HG03066 (cell line): Measurements from ENCODE around the gene DEFB132.
"Not testable (repeated sequence)": the region's sequence is repeated elsewhere in the genome, so short reads cannot be mapped to it uniquely, and the experiment has no call there.

ENCODE experiments used
- ATAC-seq: cut with Tn5 transposase; IDR thresholded peaks from one replicate; pipeline ENCODE4 v1.9.1; 2021; ENCODE audit warnings: low read depth; ENCODE audit not compliant: unreplicated experiment

Gene DEFB132

GRCh38 chr20:257419-257818 lies at the start of gene DEFB132:
DEFB132 (plus strand) TSS chr20:257724; CDS start chr20:257779, 55 bp downstream.
- no peak for ATAC-seq

- no peak for ATAC-seq
Observed at GRCh38 chr20:208942-209566, 48.5 kb upstream of the DEFB132 start.

- no peak for ATAC-seq
Observed at GRCh38 chr20:210809-211502, 46.6 kb upstream of the DEFB132 start.

- ATAC-seq = no peak
Observed at GRCh38 chr20:214383-214782, 43.1 kb upstream of the DEFB132 start.

GRCh38 chr20:215796-216195 lies 41.7 kb upstream of the DEFB132 start:
- ATAC-seq = no peak

- no peak for ATAC-seq
Observed at GRCh38 chr20:217266-217665, 40.3 kb upstream of the DEFB132 start.

DNA sequence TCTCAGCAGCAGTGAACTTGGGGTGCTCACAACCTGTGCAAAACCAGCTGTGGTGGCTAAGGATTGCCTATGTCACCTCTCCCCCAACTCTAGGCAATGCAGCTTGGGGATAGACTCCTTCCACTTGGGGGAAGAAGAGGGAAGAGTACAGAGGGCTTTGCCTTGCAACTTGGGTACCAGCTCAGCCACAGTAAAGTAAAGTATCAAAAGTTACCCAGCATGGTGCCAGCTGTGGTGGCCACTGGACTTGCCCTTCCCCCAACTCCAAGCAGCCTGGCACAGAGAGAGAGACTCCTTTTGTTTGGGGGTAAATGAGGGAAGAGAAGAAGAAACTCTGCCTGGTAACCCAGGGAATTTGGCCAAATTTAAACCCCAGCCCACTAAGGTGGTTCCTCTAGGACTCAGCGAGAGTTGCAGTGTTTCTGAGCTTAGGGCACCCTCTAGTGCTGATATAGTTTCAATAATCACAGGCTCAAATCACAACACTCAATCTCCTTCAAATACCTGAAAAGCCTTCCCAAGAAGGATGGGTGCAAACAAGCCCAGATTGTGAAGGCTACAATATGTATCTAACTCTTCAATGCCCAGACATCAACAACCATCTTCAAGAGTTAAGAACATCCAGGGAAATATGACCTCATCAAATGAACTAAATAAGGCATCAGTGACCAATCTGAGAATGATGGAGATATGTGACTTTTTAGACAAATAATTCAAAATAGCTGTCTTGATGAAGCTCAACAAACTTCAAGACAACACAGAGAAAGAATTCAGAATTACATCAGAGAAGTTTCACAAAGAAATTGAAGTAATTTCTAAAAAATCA lies 38.0 kb upstream of the DEFB132 start:
- ATAC-seq = no peak

DNA sequence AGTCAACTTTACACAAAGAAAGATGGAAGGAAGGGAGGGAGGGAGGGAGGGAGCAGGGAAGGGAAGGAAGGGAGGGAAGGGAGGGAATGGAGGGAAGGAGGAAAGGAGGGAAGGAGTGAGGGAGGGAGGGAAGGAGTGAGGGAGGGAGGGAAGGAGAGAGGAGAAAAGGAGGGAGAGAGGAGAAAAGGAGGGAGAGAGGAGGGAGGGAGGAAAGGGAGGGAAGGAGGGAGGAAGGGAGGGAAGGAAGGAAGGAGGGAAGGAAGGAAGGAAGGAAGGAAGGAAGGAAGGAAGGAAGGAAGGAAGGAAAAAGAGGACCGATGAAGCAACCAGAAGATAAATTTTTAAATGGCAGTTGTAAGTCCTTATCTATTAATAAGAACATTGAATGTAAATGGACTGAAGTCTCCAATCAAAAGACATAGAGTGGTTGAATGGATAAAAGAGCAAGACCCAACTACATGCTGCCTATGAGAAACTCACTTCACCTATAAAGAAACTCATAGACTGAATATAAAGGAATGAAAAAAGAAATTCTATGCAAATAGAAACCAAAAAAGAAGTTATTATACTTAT lies 36.2 kb upstream of the DEFB132 start:
- no peak for ATAC-seq

DNA sequence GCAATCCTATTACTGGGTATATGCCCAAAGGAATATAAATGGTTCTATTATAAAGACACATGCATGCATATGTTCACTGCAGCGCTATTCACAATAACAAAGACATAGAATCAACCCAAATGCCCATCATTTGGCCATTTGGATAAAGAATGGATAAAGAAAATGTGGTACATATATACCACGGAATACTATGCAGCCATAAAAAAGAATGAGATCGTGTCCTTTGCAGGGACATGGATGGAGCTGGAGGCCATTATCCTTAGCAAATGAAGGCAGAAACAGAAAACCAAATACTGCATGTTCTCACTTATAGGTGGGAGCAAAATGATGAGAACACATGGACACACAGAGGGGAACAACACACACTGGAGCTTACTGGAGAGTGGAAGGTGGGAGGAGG lies 31.6 kb upstream of the DEFB132 start:
- not testable (repeated sequence) for ATAC-seq

GRCh38 chr20:226958-227357 lies 30.6 kb upstream of the DEFB132 start, which contains the start of gene DEFB129:
DEFB129 (plus strand) TSS chr20:227258; CDS start chr20:227289, 31 bp downstream.
- ATAC-seq = no peak

DNA sequence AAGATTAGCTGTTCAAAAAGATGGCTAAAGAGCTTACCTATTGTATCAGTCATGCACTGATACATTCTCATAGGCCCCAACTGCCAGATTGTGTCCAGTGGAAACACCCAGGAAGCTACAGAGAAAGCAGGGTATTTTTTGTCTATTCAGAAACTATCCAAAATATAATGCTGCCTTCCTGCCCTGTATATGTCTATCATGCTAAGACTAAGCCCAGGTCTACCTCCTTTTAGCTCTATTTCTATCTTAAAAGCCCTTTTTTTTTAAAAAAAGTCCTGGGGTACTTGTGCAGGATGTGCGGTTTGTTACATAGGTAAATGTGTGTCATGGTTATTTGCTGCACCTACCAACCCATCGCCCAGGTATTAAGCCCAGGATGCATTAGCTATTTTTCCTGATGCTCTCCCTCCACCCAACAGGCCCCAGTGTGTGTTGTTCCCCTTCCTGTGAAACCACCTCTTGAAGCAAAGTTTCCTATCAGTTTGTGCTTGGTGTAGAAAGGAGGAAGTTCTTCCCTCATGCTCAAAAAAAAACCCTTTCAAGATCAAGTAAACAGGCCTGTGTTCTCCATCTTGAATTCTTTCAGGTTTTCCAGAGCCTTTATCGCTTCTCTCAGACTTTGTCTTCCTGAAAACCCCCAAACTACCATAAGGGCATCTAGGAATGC lies 30.0 kb upstream of the DEFB132 start:
- no peak for ATAC-seq

DNA sequence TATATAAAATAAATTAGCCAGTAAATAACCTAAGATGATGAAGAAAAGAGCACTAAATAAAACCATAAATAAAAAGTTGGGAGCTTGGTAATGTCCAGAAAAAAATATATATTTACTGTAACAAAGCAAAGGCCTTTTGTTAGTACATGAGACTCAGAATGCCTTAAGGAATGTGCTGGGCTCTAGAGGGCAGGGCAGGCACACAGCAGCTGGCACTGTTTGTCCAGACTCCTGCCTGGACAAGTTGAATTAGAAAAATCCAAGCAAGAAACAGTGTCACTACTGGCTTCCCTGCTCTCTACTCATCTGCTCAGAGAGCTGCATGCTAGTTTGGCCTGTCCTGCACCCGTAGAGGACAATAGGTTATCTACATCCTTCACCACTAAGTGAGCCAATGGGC lies 21.6 kb upstream of the DEFB132 start:
- no peak for ATAC-seq

GRCh38 chr20:237489-237888 lies 20.0 kb upstream of the DEFB132 start:
- no peak for ATAC-seq

DNA sequence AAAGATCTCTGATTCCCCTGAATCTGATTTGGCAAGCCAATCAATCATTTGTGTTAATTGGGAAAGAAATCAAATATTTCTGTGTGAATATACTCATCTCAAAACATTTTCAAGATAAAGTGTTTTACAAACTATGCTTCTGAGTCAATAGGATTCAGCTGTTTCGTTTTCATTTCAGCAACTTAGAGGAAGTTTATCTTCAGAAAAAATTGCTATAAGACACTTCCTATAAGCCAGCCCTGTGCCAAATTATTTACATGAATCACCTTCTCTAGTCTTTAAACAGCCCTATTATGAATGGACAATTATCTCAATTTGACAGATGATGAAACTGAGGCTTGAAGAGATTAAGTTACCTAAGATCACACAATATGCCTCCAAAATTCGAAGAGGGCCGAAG lies 19.6 kb upstream of the DEFB132 start:
- no peak for ATAC-seq

GRCh38 chr20:242905-243304 lies 14.6 kb upstream of the DEFB132 start:
- ATAC-seq = no peak

- ATAC-seq = no peak
Observed at GRCh38 chr20:251354-251753, 6.2 kb upstream of the DEFB132 start.

- ATAC-seq = no peak
Observed at GRCh38 chr20:252801-253200, 4.7 kb upstream of the DEFB132 start.

DNA sequence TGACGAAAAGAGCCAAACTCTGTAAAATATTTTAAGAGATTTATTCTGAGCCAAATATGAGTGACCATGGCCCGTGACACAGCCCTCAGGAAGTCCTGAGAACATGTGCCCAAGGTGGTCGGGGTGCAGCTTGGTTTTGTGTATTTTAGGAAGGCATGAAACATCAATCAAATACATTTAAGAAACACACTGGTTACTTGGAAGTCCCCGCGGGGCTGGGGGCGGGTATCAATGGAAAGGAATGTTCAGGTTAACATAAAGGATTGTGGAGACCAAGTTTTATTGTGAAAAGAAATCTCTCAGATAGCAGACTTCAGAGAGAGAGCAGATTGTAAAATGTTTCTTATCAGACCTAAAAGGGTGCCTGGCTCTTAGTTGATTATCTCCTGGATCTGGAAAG lies 4.1 kb upstream of the DEFB132 start:
- not testable (repeated sequence) for ATAC-seq

DNA sequence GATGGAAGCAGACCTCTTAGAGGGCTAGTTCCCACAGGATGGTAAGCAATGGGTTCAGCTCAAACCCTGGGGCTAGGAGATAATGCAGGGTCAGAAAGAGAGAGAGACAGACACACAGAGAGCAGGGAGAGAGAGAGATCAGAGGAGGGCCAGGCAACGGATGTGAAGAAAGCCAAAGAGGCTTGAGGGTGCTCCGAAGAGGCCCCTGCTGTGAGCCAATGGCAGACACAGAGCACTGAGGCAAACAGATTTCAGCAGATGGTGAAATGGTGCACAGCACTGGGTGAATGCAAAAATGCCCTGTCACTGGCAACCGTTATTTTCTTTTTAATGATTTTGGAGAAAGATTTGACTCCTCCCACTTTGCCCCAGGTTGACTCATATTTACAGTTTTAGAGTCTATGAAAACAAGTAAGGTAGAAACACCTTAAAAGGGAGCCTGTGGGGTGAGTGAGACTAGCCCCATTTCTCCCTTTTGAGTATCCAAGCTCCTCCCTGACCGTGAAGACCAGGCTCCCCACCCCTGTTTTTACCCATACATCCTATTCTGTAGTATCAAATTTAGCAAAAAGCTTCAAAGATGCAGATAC lies 840 bp downstream of the DEFB132 start:
- ATAC-seq = no peak

- no peak for ATAC-seq
Observed at GRCh38 chr20:258963-259362, 1.4 kb downstream of the DEFB132 start.
